Nephron progenitor cell (in vitro differentiated cells): ENCODE results near the gene OSBPL5.

Experiments used
- DNase-seq: peaks from one replicate; pipeline ENCODE4 v3.0.0; 2021
- H3K27ac Mint-ChIP-seq: 2 replicates; pipeline ENCODE4 v1.8.0; 2021; ENCODE audit warnings: mild to moderate bottlenecking, moderate library complexity, mixed read lengths
- H3K27me3 Mint-ChIP-seq: 2 replicates; pipeline ENCODE4 v1.8.0; 2021; ENCODE audit warnings: mild to moderate bottlenecking, low read depth, mixed read lengths; ENCODE audit not compliant: poor library complexity
- H3K36me3 Mint-ChIP-seq: 2 replicates; pipeline ENCODE4 v1.8.0; 2021; ENCODE audit warnings: low read depth, mixed read lengths
- H3K4me1 Mint-ChIP-seq: 2 replicates; pipeline ENCODE4 v1.8.0; 2021; ENCODE audit warnings: mixed read lengths
- H3K4me3 Mint-ChIP-seq: 2 replicates; pipeline ENCODE4 v1.8.0; 2021; ENCODE audit warnings: mild to moderate bottlenecking, moderate library complexity, mixed read lengths
- H3K9me3 Mint-ChIP-seq: 2 replicates; pipeline ENCODE4 v1.8.0; 2021; ENCODE audit warnings: mild to moderate bottlenecking, moderate library complexity, mixed read lengths
- CTCF ChIP-seq: fragments of 200-600 bp; sonication (generic); IDR thresholded peaks from 2 replicates; pipeline ENCODE4 v1.5.0; 2021; ENCODE audit warnings: antibody characterized with exemption

Gene OSBPL5

DNA sequence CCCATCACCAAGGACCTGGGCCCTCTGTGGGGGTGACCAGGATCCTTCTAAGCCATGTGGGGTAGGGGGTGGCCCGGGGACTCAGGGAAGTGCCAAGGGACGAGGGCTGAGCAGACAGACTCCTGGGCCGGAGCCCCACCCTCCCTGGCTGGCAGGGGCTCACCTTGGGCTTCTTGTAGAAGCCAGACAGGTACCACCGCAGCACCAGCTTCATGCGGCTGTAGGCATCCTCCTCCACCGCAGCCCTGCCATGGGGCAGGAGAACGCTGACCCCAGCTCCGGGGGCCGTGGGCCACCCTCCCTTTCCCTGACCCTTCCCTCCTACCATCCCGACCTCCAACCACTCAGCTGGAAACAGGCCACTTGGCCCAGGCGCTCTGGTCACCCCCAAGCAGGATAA is 62.0 kb downstream of the OSBPL5 start:
- no peak for DNase-seq
- TF ChIP-seq CTCF, result no peak
- Mint-ChIP-seq H3K27me3 (no peaks in the 10 kb centered on the region), H3K36me3 (peaks cover 11% of the 10 kb centered on the region), H3K27ac (no peak overlapping the region), H3K4me3 (no peak overlapping the region), H3K4me1 (no peaks in the 10 kb centered on the region), H3K9me3 (no peaks in the 10 kb centered on the region)

DNA sequence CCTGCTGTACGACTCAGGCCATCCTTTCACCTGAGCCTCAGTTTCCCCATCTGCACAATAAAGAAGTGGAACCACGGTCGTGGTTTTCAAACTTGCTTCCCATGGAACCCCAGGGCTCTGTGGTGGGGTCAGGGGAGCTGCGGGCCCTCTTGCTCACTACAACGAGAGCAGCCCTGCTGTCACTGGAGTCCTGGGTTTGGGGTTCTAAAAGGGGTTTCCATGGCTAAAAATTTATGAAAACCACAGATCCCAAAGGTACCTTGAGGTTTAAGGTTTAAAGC is 62.5 kb downstream of the OSBPL5 start:
- no peak for TF ChIP-seq CTCF
- peaks cover 15% of the 10 kb centered on the region for H3K36me3 Mint-ChIP-seq
- H3K4me1 Mint-ChIP-seq, result no peaks in the 10 kb centered on the region
- no peaks in the 10 kb centered on the region for H3K9me3 Mint-ChIP-seq
- no peak overlapping the region for H3K27ac Mint-ChIP-seq
- H3K27me3 Mint-ChIP-seq, result no peaks in the 10 kb centered on the region
- no peak for DNase-seq
- no peak overlapping the region for H3K4me3 Mint-ChIP-seq

DNA sequence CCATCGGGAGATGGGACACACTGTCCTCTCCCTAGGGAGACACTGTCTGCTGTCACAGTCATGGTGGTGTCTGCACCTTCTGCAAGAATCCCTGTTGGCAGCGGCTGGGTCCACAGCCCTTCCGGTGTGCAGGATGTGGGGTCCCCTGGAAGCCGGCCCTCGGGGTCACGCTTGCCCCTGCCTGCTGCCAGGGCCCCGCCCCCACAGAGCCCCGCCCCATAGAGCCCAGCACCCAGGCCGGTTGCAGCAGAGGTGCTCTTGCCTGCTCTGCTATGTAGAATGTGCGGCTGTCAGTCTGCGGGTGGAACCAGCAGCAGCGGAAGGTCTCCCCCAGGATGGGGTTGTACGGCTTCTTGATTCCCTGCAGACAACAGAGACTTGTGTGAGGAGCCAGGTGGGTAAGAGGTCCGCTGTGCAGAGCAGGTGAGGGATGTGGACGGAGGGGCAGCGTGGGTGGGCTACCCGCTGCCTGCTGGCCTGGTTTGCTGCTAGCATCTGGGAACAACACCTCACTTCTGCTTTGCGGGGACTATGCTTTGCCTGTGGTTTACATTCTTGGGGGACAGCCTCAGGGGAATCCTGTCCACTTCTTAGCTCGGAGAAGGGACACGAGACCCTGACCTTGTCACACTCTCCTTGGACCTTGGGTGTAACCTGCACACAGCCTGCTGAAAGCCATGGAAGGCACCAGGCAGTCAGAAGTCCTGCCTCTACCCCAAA is 63.0 kb downstream of the OSBPL5 start:
- no peak for DNase-seq
- TF ChIP-seq CTCF, result no peak
- no peaks in the 10 kb centered on the region for H3K4me1 Mint-ChIP-seq
- H3K27me3 Mint-ChIP-seq, result peaks cover 2% of the 10 kb centered on the region
- no peak overlapping the region for H3K4me3 Mint-ChIP-seq
- H3K36me3 Mint-ChIP-seq, result peaks cover 20% of the 10 kb centered on the region
- H3K9me3 Mint-ChIP-seq, result no peaks in the 10 kb centered on the region
- H3K27ac Mint-ChIP-seq, result peak overlapping the region; percentile 71

- peaks cover 4% of the 10 kb centered on the region for H3K9me3 Mint-ChIP-seq
- H3K27me3 Mint-ChIP-seq, result peaks cover 9% of the 10 kb centered on the region
- H3K27ac Mint-ChIP-seq, result no peak overlapping the region
- H3K4me3 Mint-ChIP-seq, result no peak overlapping the region
- no peak for TF ChIP-seq CTCF
- no peaks in the 10 kb centered on the region for H3K4me1 Mint-ChIP-seq
- DNase-seq, result no peak
- peaks cover 35% of the 10 kb centered on the region for H3K36me3 Mint-ChIP-seq
Measured at GRCh38 chr11:3099178-3099577, 65.9 kb downstream of the OSBPL5 start.

- TF ChIP-seq CTCF, result no peak
Measured at GRCh38 chr11:3096909-3097530, 68.1 kb downstream of the OSBPL5 start.

More at GRCh38 chr11:3096909-3097530, 68.1 kb downstream of the OSBPL5 start:
- Mint-ChIP-seq H3K4me3 (no peak overlapping the region), H3K9me3 (peaks cover 4% of the 10 kb centered on the region), H3K4me1 (peaks cover 5% of the 10 kb centered on the region), H3K27ac (no peak overlapping the region), H3K36me3 (peaks cover 35% of the 10 kb centered on the region), H3K27me3 (peaks cover 9% of the 10 kb centered on the region)
- DNase-seq, result no peak
